HG02938 (cell line): Measurements from ENCODE around the gene CDH13.

Source experiments
- ATAC-seq: cut with Tn5 transposase; IDR thresholded peaks from one replicate; pipeline ENCODE4 v1.9.1; 2021; ENCODE audit warnings: mild to moderate bottlenecking, moderate library complexity; ENCODE audit not compliant: unreplicated experiment

Gene CDH13

GRCh38 chr16:82735673-82736091 lies 108.9 kb downstream of the CDH13 start:
- no peak for ATAC-seq

- no peak for ATAC-seq
These were observed 109.5 kb downstream of the CDH13 start for GRCh38 chr16:82736224-82736623.

- no peak for ATAC-seq
These were observed 111.9 kb downstream of the CDH13 start for GRCh38 chr16:82738699-82739098.

GRCh38 chr16:82741073-82741615 lies 114.4 kb downstream of the CDH13 start:
- ATAC-seq: no peak

- no peak for ATAC-seq
These were observed 118.2 kb downstream of the CDH13 start for GRCh38 chr16:82744958-82745357.

- ATAC-seq: no peak
These were observed 121.3 kb downstream of the CDH13 start for GRCh38 chr16:82748026-82748425.

GRCh38 chr16:82750068-82750467 lies 123.3 kb downstream of the CDH13 start:
- ATAC-seq: no peak

- ATAC-seq: no peak
These were observed 124.3 kb downstream of the CDH13 start for GRCh38 chr16:82751020-82751419.

- ATAC-seq: no peak
These were observed 125.4 kb downstream of the CDH13 start for GRCh38 chr16:82752172-82752571.

- no peak for ATAC-seq
These were observed 127.1 kb downstream of the CDH13 start for GRCh38 chr16:82753821-82754220.

- ATAC-seq: no peak
These were observed 128.1 kb downstream of the CDH13 start for GRCh38 chr16:82754716-82755513.

GRCh38 chr16:82755570-82756282 lies 129.0 kb downstream of the CDH13 start:
- no peak for ATAC-seq

- no peak for ATAC-seq
These were observed 129.5 kb downstream of the CDH13 start for GRCh38 chr16:82756283-82756599.

- no peak for ATAC-seq
These were observed 131.6 kb downstream of the CDH13 start for GRCh38 chr16:82758406-82758805.

GRCh38 chr16:82758904-82759303 lies 132.1 kb downstream of the CDH13 start:
- no peak for ATAC-seq

GRCh38 chr16:82761236-82761635 lies 134.5 kb downstream of the CDH13 start:
- no peak for ATAC-seq

GRCh38 chr16:82761858-82762257 lies 135.1 kb downstream of the CDH13 start:
- no peak for ATAC-seq

- ATAC-seq: no peak
These were observed 136.6 kb downstream of the CDH13 start for GRCh38 chr16:82763371-82763770.

- no peak for ATAC-seq
These were observed 140.4 kb downstream of the CDH13 start for GRCh38 chr16:82767198-82767597.

GRCh38 chr16:82767808-82768207 lies 141.0 kb downstream of the CDH13 start:
- no peak for ATAC-seq

- no peak for ATAC-seq
These were observed 143.1 kb downstream of the CDH13 start for GRCh38 chr16:82769845-82770244.

- no peak for ATAC-seq
These were observed 145.4 kb downstream of the CDH13 start for GRCh38 chr16:82772215-82772614.
